SU-DHL-6 (cell line): ENCODE results near the gene TSPAN1.

Source experiments
- H2AFZ ChIP-seq: fragments of 200-600 bp; sonication (generic); 2 replicates; pipeline ENCODE4 v1.6.1; 2014; ENCODE audit warnings: low read depth, mild to moderate bottlenecking, moderate library complexity, mixed read lengths, antibody characterized with exemption, low read length; ENCODE audit not compliant: severe bottlenecking
- H3F3A ChIP-seq: fragments of 200-600 bp; shearing (Covaris generic); 2 replicates; pipeline ENCODE4 v1.6.0; 2016; ENCODE audit warnings: antibody characterized with exemption, mild to moderate bottlenecking; ENCODE audit not compliant: insufficient read depth
- H3K27ac ChIP-seq: fragments of 200-600 bp; sonication (generic); 2 replicates; pipeline ENCODE4 v1.5.1; 2016; ENCODE audit warnings: low read depth, mild to moderate bottlenecking, low read length, moderate library complexity, mixed read lengths
- H3K27me3 ChIP-seq: fragments of 200-600 bp; sonication (generic), shearing (Covaris generic); 2 replicates; pipeline ENCODE4 v1.6.0; 2014; ENCODE audit warnings: mild to moderate bottlenecking, low read length
- H3K36me3 ChIP-seq: fragments of 200-600 bp; sonication (generic); 2 replicates; pipeline ENCODE4 v1.6.1; 2014; ENCODE audit warnings: mild to moderate bottlenecking, low read length, mixed read lengths
- H3K4me2 ChIP-seq: fragments of 300-600, 200-600 bp; shearing (Covaris generic), sonication (generic); 2 replicates; pipeline ENCODE4 v1.6.0; 2014; ENCODE audit warnings: low read length, low read depth, mild to moderate bottlenecking; ENCODE audit not compliant: poor library complexity, severe bottlenecking
- H3K4me3 ChIP-seq: fragments of 200-600 bp; sonication (generic); 2 replicates; pipeline ENCODE4 v1.5.1; 2014; ENCODE audit warnings: antibody characterized with exemption, low read length, mild to moderate bottlenecking, mixed read lengths; ENCODE audit not compliant: insufficient read depth, poor library complexity, severe bottlenecking
- H3K79me2 ChIP-seq: fragments of 200-600 bp; sonication (generic); 2 replicates; pipeline ENCODE4 v1.6.1; 2014; ENCODE audit warnings: mild to moderate bottlenecking, low read length, moderate library complexity; ENCODE audit not compliant: insufficient read depth
- H3K9ac ChIP-seq: fragments of 200-600 bp; sonication (generic); 2 replicates; pipeline ENCODE4 v1.7.0; 2014; ENCODE audit warnings: mild to moderate bottlenecking, low read length
- H3K9me2 ChIP-seq: fragments of 200-600 bp; sonication (generic); replicated peaks from 2 replicates; pipeline ENCODE4 v1.6.1; 2014; ENCODE audit warnings: low read length; ENCODE audit not compliant: insufficient read depth
- H3K9me3 ChIP-seq: fragments of 200-600 bp; sonication (generic); 2 replicates; pipeline ENCODE4 v1.6.1; 2014; ENCODE audit warnings: low read length, mixed read lengths; ENCODE audit not compliant: insufficient read depth
- H4K20me1 ChIP-seq: fragments of 200-600 bp; sonication (generic); 2 replicates; pipeline ENCODE4 v1.6.1; 2014; ENCODE audit warnings: low read depth, mild to moderate bottlenecking, antibody characterized with exemption, low read length, moderate library complexity, mixed read lengths
- EZH2phosphoT487 ChIP-seq: fragments of 200-600 bp; sonication (generic), shearing (Covaris generic); conservative IDR thresholded peaks from 2 replicates; pipeline ENCODE4 v1.6.1; 2018; ENCODE audit warnings: mild to moderate bottlenecking, antibody characterized with exemption, low read length, moderate library complexity, mixed read lengths
- TF ChIP-seq, protein P1 (sequence below): fragments of 200-600 bp; sonication (generic); IDR thresholded peaks from one replicate; pipeline ENCODE4 v1.5.1; 2017; ENCODE audit warnings: antibody characterized with exemption, mild to moderate bottlenecking, low read length, moderate library complexity; ENCODE audit not compliant: insufficient read depth, poor library complexity, severe bottlenecking

Gene TSPAN1

DNA sequence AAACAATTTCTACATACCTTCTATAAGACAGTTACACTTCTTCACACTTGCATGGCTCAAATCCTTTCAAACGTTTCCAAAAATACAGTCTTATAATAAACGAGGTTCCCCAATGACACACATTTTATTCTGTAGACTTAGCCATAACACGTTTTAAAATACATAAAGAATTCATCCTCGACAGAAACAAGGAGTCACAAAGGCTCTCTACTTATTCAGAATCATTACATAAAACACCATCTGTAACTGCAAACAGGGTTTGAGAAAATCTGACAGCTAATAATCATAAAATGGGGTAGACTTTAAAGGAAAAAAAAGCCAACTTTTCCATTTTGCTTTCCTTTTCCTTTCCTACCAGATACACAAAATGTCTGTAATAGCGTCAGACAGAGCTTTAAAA, 44.3 kb upstream of the TSPAN1 start:
- H3K4me2 ChIP-seq: peak overlapping the region; percentile 99
- peaks cover 20% of the 10 kb centered on the region; the same call in 1 of the 2 replicates for H3F3A ChIP-seq
- H3K36me3 ChIP-seq: no peaks in the 10 kb centered on the region
- H3K4me3 ChIP-seq: peak overlapping the region; percentile 99
- H3K9ac ChIP-seq: peak overlapping the region; percentile 43
- H3K27me3 ChIP-seq: no peaks in the 10 kb centered on the region
- H3K9me2 ChIP-seq: no peaks in the 10 kb centered on the region
- TF ChIP-seq, protein P1, sequence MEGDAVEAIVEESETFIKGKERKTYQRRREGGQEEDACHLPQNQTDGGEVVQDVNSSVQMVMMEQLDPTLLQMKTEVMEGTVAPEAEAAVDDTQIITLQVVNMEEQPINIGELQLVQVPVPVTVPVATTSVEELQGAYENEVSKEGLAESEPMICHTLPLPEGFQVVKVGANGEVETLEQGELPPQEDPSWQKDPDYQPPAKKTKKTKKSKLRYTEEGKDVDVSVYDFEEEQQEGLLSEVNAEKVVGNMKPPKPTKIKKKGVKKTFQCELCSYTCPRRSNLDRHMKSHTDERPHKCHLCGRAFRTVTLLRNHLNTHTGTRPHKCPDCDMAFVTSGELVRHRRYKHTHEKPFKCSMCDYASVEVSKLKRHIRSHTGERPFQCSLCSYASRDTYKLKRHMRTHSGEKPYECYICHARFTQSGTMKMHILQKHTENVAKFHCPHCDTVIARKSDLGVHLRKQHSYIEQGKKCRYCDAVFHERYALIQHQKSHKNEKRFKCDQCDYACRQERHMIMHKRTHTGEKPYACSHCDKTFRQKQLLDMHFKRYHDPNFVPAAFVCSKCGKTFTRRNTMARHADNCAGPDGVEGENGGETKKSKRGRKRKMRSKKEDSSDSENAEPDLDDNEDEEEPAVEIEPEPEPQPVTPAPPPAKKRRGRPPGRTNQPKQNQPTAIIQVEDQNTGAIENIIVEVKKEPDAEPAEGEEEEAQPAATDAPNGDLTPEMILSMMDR: no peak
- no peak for TF ChIP-seq EZH2phosphoT487
- H2AFZ ChIP-seq: no peak overlapping the region
- H3K27ac ChIP-seq: no peak overlapping the region
- H3K79me2 ChIP-seq: no peaks in the 10 kb centered on the region; the same call in 1 of the 2 replicates
- H4K20me1 ChIP-seq: 0 out of 2 replicates have a peak, but pooled peaks cover 4% of the 10 kb centered on the region
- no peaks in the 10 kb centered on the region for H3K9me3 ChIP-seq

DNA sequence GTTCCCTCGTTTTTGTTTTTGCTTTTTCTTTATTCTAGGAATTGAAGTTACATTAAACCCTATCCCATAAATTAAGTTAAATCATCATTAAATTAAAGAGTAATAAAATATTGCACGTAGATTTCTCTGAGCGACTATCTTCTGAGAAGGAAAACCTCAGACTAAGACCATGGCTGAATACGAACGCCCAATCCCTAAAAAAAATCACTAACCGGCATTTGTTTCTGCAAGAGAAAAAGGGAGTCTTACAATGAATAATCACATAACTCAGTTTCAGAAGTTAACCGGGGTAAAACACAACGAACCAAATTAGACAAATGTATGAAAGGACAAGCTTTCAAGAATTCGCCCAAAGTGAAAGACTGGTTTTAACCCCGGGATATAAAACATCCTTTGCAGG, 43.8 kb upstream of the TSPAN1 start:
- H3K9me2 ChIP-seq: no peaks in the 10 kb centered on the region
- peak overlapping the region; percentile 99 for H3K4me3 ChIP-seq
- peak overlapping the region; percentile 43 for H3K9ac ChIP-seq
- H3K36me3 ChIP-seq: no peaks in the 10 kb centered on the region
- no peaks in the 10 kb centered on the region for H3K9me3 ChIP-seq
- no peak overlapping the region for H3K27ac ChIP-seq
- no peaks in the 10 kb centered on the region for H3K27me3 ChIP-seq
- 0 out of 2 replicates have a peak, but pooled peaks cover 4% of the 10 kb centered on the region for H4K20me1 ChIP-seq
- peaks cover 20% of the 10 kb centered on the region; the same call in 1 of the 2 replicates for H3F3A ChIP-seq
- H3K79me2 ChIP-seq: no peaks in the 10 kb centered on the region; the same call in 1 of the 2 replicates
- no peak overlapping the region for H2AFZ ChIP-seq
- TF ChIP-seq EZH2phosphoT487: no peak
- TF ChIP-seq, protein P1: no peak
- H3K4me2 ChIP-seq: peak overlapping the region; percentile 99

DNA sequence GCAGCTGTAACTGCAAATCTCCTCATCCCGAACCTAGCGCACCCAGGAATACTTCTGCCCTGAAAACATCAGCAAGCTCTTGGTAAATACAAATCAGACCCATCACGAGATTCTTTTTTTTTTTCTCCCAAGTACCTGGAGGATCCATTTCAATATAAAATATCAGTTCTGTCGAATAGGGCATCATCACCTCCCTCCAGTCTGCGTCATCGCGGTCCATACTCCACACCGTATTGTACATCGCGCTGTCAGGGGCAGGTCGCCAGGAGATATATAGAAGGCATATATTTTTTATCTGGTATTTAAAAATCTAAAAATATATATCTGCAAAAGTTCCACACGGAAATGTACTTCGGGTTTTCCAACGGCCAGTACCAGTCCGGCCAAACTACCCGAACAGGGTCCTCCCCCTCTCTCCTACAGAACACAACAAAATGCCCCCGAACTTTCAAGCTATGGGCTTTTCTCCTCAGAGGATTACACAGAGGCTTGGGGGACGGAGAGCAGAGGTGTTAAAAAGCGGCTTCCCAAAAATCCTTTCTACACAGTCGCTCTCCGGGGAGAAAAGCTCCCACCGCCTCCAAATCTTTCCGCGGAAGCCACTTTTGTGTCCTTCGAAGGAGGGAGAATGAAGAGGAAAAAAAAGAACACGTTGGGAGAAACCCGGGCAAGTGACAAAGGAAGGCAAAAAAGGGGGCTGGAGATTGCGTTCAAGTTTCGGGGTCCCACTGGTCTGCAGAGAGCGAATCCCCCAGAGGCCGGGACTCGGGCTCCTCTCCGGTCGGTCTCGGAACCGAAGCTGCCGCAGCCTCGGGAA, 43.0 kb upstream of the TSPAN1 start:
- peak overlapping the region; percentile 99 for H3K4me3 ChIP-seq
- H3K4me2 ChIP-seq: peak overlapping the region; percentile 99
- H3K79me2 ChIP-seq: no peaks in the 10 kb centered on the region; the same call in 1 of the 2 replicates
- no peak for TF ChIP-seq EZH2phosphoT487
- TF ChIP-seq, protein P1: no peak
- no peaks in the 10 kb centered on the region for H3K9me3 ChIP-seq
- H3K36me3 ChIP-seq: no peaks in the 10 kb centered on the region
- H3K9ac ChIP-seq: peak overlapping the region; percentile 85
- H3K9me2 ChIP-seq: no peaks in the 10 kb centered on the region
- H3F3A ChIP-seq: peaks cover 20% of the 10 kb centered on the region; the same call in 1 of the 2 replicates
- peak overlapping the region; percentile 77 for H3K27ac ChIP-seq
- H4K20me1 ChIP-seq: 0 out of 2 replicates have a peak, but pooled peaks cover 4% of the 10 kb centered on the region
- H3K27me3 ChIP-seq: no peaks in the 10 kb centered on the region
- peak overlapping the region; percentile 88 for H2AFZ ChIP-seq
